ENCODE measurements around the gene LMAN1L.

The LMAN1L gene

DNA sequence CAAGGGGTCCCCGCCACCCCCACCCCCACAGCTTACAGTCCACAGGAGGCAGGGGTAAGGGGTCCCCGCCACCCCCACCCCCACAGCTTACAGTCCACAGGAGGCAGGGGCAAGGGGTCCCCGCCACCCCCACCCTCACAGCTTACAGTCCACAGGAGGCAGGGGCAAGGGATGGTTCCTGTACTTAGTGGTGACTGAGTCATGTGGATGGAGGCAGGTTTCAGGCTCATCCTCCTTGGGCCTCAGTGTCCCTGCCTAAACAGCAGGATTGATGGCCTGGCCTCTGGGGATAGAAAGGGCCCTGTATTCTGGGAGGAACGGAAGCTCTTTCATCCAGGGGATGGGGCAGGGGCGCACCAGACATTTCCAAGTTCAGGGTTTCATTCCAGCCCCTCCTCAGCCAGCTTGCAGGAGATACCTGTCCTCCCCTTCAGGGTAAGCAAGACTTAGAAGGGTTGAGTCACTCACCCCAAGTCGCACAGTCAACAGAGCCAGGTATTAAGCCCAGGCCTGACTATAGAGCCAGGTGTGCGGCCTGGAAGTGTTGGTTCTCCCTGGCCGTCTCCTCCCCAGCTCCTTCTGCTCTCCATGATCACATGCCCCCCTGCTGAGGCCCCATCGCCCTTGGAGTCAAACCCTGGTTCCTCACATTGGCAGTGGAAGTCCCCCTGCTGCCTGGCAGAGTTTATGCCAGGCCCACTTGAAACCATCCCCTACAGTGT lies 18.2 kb upstream of the LMAN1L start:
- DNase-seq = no peak

DNA sequence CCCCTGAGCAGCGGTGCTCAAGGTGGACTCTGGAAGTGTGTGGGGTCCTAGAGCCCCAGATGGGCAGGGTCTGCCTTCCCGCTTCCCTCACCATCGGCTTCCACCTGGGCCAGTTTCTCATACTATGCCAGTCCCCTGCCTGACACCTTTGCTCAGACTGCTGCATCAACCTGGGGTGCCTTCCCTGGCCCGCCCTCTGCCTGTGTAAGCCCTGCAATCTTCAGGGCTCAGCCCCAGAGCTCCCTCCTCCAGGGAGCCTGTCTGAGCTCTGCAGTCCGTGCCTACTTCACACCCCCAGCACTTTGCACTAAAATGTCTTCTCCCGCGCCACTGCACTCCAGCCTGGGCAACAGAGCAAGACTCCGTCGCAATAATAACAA lies 17.7 kb upstream of the LMAN1L start:
- no peak for DNase-seq

DNA sequence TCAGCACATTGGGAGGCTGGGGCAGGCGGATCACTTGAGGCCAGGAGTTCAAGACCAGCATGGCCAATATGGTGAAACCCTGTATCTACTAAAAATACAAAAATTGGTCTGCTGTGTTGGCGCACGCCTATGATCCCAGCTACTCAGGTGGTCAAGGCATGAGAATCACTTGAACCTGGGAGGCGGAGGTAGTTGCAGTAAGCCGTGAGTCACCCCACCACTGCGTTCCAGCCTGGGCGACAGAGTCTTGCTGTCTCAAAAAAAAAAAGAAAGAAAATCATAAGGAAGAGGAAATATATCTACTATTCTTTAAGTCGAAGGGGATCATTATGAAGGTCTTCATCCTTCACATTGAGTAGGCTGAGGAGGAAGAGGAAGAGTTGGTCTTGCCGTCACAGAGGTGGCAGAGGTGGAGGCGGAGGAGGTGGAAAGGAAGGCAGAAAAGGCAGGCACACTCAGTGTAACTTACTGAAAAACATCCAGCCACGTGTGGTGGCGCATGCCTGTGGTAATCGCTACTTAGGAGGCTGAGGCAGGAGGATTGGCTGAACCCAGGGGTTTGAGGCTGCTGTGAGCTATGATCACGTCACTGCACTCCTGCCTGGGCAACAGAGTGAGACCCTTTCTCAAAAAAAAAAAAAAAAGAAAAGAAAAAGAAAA lies 16.5 kb upstream of the LMAN1L start:
- DNase-seq = no peak

DNA sequence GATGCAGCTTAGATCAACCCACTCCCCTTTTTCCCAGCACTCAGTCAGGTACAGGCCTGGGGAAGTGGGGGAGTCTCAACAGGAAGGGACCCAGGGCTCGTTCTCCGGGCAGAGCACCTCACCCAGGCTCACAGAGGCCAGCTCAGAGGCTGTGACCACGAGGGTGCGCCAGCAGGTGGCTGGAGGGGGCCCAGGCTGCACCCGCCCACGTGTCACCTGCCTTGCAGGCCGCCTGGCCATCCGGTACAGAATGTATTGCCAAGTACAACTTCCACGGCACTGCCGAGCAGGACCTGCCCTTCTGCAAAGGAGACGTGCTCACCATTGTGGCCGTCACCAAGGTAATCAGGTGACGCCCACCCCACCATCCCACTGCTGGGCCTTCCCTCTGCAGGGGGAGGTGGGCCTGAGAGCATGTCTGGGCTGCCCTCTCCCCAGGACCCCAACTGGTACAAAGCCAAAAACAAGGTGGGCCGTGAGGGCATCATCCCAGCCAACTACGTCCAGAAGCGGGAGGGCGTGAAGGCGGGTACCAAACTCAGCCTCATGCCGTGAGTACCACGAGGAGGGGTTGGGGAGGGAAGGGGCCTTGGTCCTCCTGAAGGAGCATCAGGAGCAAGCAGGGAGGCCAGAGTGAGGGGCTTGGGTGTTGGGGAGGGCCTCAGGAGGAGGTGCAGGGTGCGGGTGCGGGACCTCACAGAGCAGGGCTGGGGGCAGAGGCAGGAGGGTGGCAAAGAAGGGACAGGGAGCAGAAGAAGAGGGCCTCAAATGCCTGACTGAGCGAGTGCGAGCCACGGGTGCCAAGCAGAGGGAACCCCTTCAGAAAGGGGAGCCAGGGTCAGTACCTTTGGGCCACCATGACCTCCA lies 14.0 kb upstream of the LMAN1L start:
- no peak for DNase-seq

DNA sequence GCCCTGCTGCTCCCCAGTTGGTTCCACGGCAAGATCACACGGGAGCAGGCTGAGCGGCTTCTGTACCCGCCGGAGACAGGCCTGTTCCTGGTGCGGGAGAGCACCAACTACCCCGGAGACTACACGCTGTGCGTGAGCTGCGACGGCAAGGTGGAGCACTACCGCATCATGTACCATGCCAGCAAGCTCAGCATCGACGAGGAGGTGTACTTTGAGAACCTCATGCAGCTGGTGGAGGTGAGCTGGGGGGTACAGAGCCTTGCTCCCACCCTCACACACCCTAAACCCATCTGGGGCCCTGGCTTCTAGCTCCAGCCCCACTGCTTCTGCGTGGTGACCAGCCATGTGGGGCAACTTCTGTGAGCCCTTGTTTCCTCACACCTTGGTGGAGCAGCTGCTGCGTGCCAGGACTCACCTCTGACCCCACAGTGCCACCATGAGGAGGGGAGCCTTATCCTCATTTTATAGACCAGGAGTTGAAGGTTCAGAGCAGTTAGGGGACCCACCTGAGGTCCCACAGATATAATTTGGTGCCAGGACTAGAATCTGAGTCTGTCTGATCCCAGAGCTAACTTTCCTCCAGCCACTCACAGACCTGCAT lies 13.3 kb upstream of the LMAN1L start:
- DNase-seq = no peak

DNA sequence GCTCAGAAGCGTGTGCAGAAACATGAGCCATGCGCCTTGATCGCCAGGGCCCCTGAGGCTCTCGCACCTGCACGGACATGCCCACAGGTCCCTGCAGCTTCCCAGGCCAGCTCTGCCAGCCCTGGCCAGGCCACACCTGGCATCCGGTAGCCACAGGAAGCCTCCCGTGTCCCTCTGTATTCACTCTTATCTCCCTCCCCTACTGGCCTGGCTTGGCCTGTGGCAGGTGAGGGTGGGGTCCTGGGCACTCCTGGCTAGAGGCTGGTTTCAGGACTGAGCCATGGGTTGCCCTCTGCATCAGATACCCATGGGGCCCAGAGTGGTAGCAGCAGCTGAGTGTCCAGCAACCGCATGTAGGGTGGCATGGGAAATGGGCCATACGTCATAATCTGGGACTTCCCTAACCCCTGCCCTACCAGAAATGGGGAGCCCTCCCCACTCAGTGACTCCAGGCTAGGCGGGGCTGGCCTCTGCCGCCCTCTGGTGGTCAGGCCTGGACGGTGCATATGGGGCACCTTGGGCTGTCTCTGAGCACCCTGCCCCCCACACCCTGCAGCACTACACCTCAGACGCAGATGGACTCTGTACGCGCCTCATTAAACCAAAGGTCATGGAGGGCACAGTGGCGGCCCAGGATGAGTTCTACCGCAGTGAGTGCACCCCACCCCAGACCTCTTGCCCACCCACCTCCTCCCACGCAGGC lies 12.6 kb upstream of the LMAN1L start:
- DNase-seq = peak in 1 of 2 experiments; percentile 57

DNA sequence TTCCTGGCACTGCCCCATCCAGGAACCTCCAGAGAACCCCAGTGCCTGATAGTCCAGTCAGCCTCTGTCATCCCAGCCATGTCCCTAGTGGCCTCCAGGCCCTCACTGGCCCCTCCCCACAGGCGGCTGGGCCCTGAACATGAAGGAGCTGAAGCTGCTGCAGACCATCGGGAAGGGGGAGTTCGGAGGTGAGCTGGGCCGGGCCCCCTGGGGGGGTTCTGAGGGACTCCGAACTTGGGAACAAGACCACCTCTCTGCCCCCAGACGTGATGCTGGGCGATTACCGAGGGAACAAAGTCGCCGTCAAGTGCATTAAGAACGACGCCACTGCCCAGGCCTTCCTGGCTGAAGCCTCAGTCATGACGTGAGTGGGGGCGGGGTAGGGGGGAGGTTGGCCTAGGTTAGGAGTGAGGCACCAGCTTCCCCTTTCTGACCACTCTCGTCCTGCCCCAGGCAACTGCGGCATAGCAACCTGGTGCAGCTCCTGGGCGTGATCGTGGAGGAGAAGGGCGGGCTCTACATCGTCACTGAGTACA lies 12.0 kb upstream of the LMAN1L start:
- no peak for DNase-seq

DNA sequence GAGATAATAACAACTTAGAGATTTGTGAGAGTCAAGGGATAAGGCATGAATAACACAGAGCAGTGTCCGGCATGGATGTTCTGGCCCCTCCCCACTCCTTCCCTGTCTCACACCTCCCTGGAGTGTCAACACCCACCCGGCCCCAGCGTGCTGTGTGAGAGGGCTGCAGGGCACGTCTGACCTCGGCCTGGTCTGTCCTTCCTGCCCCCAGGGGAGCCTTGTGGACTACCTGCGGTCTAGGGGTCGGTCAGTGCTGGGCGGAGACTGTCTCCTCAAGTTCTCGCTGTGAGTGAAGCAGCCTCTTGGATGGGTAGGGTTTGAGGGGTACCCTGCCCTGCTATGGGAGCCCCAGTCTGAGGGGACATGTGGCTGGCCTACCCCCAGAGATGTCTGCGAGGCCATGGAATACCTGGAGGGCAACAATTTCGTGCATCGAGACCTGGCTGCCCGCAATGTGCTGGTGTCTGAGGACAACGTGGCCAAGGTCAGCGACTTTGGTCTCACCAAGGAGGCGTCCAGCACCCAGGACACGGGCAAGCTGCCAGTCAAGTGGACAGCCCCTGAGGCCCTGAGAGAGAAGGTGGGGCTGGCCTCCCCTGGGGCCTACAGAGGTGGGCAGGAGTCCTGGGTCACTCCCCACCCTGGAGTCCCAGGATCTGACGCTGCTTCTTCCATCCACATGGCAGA lies 11.2 kb upstream of the LMAN1L start:
- no peak for DNase-seq

DNA sequence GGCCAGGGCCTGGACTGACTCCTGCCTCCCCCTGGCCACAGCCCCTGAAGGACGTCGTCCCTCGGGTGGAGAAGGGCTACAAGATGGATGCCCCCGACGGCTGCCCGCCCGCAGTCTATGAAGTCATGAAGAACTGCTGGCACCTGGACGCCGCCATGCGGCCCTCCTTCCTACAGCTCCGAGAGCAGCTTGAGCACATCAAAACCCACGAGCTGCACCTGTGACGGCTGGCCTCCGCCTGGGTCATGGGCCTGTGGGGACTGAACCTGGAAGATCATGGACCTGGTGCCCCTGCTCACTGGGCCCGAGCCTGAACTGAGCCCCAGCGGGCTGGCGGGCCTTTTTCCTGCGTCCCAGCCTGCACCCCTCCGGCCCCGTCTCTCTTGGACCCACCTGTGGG lies 10.3 kb upstream of the LMAN1L start:
- no peak for DNase-seq

DNA sequence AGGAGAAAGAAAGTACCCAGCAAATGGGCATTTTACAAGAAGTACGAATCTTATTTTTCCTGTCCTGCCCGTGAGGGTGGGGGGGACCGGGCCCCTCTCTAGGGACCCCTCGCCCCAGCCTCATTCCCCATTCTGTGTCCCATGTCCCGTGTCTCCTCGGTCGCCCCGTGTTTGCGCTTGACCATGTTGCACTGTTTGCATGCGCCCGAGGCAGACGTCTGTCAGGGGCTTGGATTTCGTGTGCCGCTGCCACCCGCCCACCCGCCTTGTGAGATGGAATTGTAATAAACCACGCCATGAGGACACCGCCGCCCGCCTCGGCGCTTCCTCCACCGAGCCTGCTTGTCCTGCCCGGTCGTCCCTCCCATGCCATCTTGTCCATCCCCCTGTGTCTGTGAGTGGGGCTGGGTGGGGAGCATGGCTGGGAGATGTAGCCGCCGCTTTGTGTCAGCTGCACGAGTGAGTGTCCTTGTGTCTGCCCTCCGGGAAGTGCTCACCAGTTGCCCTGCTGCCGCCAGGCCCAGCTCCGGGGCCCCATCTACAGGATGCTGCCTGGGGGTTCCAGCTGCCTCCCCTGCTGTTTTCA lies 9.7 kb upstream of the LMAN1L start:
- no peak for DNase-seq

DNA sequence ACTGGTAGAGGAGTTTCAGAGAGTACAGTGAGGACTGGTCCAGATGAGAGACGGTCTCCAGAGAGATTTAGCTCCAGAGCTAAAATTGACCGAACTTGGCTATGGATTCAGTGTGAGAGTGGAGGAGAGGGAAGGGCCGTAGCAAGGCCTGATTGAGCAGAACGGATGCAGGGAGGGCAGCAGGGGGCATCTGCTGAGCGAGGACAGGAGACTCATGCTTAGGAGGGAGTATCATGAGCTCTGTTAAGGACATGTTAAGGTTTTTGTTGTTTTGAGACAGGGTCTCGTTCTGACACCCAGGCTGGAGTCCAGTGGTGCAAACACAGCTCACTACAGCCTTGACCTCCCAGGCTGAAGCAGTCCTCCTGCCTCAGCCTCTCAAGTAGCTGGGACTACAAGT lies 7.7 kb upstream of the LMAN1L start:
- no peak for DNase-seq

DNA sequence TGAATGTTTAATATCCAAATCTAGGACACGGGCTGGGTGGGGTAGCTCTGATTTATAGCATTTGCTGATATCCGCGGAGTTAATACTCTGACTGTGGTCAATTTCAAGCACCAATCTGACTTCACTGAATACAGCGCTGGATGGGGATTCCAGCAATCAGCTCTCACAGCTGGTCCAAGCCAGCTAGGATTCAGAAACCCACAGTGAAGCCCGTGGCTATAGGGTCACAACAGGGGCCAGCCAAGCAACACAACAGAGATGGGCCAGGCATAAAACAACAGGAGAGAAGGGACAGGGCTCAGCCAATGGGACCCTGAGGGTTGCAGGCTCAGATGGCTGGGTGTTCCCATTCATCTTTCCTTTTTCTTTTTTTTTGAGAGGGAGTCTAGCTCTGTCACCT lies 5.4 kb upstream of the LMAN1L start:
- DNase-seq = no peak

DNA sequence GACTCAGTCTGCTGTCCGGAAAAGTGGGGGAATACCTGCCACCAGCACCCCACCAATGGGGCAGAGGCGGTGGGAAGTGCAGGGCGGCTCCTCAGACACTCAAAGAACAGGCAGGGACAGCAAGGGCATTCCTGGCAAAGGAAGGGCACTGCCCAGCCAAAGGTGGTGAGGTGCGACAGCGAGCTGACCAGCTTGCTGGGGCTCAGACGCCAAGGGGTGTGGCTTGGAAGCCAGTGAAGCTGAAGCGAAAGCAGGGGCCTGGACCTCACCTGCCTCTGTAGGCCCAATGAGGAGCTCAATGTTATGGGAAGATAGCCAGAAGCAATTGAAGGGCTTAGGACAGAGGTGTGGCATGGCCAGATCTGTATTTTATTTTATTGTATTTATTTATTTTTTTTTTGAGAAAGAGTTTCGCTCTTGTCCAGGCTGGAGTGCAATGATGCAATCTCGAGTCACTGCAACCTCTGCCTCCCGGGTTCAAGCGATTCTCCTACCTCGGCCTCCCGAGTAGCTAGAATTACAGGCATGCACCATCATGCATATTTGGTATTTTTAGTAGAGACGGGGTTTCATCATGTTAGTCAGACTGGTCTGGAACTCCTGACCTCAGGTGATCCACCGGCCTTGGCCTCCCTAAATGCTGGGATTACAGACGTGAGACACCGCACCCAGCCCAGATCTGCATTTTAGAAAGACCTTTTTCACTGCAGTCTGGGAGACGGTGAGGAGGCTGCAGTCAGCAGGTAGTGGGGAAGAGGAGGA lies 4.4 kb upstream of the LMAN1L start:
- DNase-seq = no peak

DNA sequence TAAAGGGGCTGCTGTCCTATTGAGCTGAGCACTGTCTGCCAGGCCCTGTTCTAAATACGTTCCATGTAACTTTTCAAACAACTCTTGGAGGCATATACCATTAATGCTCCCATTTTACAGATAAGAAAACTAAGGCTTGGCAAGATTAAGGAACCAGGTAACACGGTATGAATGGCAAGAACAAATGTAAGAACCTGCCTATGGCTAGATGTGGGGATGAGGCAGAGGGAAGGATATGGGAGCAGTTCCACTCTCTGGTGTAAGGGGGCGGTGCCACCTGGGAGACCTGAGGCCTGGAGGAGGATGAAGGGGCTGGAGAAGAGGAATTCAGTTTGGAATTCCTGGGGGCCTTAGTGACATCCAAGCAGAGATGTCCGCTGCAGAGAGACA lies 3.8 kb upstream of the LMAN1L start:
- no peak for DNase-seq

DNA sequence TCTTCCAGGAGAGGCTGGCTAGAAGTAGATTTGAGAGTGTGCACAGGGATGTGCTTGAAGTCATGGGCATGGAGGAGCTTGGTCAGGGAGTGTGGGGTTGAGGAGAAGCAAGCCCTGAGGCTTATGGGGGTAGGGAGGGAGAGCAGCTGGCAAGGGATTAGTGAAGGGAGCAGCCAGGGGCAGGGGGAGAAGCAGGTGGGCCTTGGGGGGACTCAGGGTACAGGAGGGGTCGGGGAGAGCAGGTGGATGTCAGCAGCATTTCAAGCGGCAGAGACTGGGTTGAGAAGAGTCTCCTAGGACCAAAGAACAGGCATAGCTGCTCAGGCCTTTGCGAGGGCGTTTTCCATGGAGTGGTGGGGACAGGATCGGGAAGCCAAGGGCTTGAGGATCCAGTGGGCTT lies 3.4 kb upstream of the LMAN1L start:
- DNase-seq = no peak

DNA sequence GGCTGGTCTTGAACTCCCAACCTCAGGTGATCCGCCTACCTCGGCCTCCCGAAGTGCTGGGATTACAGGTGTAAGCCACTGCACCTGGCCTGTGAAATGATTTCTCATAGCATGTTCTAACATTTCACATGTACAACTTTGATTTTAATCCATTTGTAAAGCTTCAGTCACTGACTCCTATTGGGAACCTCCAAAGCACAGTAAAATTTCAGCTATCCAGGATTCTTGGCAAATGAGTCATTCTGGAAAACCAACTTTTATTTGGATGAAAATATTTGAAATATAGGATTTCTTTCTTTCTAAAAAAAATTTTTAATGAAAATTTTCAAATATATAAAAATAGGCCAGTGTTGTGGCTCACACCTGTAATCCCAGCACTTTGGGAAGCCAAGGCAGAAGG lies 2.7 kb upstream of the LMAN1L start:
- DNase-seq = no peak

DNA sequence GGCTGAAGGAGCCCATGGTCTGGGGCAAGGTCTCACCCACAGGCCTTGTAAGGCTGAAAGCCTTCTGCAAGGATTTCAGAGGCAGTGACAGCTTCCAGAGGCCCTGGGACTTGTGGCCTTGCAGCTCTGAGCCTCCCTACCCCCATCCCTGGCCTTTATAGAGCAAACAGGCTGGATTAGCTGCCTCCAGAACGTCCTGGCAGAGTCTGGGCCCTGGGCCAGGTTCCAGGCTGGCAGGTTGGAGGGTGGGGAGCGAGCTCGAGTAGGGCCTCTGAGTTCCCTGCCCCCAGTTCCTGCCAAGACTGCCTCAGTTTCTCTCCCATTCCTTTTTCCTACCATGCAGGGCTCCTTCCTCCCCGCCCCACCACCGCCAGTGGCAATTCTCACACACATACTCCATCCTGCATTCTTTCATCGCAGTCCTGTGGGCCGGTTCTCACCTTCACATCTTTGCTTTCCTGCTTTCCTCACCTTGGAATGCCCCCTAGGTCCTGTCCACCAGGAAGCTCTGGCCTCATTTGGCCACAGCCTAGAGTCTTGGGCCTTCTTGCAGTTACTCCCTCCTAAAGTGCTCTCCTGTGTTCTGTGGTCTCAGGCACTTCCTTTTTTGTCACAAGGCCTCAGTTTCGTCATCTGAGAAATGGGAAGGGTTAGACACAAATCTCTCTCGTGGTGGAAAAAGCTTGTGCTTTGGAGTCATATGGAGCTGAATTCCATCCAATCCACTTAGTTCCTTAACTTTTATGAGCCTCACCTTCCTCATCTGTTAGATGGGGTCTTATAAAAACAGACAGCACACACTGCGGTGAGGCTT lies 2.7 kb downstream of the LMAN1L start:
- DNase-seq = no peak

DNA sequence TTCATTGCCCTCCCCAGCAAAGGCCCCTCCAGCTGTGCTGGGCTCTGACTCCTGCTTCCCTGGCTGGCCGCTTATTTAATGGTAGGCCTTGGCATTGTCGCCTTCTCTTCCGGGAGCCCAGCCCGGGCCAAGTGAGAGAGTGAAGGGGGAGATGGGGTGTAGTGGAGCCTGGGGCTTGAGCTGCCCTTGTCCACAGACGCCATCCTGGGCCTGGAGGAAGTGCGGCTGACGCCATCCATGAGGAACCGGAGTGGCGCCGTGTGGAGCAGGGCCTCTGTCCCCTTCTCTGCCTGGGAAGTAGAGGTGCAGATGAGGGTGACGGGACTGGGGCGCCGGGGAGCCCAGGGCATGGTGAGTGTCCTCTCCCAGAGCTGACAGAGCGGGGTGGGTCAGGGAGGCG lies 3.3 kb downstream of the LMAN1L start:
- no peak for DNase-seq

DNA sequence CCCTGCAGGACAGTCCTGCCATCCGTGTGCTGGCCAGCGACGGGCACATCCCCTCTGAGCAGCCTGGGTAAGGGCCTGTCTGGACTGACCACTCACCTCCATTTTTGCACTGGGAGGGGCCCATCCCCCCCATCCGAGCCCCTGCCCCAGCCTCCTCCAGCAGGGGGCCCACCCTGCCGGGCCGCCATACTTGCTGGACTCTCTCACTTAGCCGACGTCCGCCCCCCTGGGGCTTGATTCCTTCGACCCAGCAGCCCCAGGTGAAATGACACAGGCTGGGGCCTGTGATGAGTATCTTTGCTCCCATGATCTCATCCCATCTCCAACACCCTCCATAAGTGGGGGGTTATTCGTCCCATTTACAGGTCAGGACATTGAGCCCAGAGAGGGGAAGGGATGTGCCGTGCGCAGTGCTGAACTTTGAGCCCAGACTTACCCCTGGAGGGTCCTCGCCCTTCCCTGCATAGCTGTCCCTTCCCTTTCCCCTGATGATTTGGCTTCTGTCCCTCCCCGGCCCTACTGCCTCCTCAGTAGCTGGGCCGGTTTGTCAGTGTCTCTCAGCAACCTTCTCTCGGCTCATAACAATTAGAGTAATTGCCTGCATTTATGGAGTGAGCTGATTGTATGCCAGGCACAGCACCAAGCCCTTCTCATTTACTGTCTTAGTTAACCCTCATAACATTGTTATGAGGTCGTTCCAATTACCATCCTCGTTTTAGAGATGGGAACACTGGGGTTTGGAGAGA lies 4.2 kb downstream of the LMAN1L start:
- no peak for DNase-seq

Measured in SW 1271 (cell line).